GM19397 (cell line): ENCODE data around the gene PGP.

Experiments used
- ATAC-seq: cut with Tn5 transposase; IDR thresholded peaks from one replicate; pipeline ENCODE4 v1.9.1; 2021; ENCODE audit warnings: mild to moderate bottlenecking, moderate library complexity; ENCODE audit not compliant: unreplicated experiment

Gene PGP

DNA sequence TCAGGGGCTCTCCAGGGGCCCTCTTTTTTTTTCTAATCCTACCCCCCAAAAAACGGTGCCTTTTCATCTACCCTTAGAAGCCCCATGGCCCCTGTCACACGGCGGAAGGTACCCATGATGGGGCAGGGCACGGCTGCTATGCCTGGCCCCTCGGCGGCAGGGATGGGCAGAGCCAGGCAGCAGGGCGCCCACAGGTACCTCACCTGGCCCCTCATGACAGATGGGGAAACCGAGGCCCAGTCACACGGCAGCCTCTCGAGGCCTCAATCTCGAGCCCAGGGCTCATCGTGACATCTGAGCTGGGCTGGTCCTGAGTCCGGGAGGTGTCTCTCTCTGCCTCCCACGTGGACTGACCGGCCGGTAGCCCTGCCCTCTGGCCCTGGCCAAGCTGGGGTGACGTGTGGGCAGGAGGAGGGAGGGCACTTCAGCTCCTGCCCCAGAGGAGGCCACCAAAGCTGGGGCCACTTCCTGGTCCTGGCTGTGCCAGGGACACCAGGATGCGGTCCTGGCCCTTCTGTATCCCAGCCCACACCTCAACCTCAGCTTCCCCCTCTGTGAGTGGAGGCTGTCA lies 47.5 kb downstream of the PGP start:
- ATAC-seq, result no peak

DNA sequence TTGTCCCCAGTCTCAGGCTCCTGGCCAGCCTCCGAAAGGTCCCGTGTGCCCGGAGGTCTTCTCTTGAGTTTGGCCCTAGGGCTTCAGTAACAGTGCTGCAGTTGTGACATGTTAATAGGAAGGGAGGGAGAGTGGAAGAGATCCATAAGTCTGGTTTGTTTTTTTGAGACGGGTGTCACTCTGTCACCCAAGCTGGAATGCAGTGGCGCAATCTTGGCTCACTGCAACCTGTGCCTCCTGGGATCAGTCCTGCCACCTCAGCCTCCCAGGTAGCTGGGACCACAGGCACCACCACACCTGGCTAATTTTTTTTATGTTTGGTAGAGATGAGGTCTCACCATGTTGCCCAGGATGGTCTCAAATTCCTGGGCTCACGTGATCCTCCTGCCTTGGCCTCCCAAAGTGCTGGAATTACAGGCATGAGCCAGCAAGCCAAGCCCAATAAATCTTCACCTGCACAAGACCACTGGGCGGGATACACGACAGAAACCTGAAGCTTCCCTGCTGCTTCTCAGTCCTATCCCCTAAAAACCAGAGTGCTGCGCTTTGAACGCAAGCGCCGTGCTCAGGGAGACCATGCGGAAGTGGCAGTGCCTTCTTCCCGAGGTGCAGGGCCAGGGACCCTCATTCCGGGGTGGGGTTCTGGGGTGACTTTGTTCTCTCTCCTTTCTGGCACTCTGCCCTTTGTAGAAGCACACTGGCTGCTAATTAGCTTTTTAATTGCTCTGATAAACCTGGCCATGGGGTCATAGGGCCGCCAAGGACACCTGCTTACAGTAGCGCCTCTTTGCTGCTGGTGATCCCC lies 48.2 kb downstream of the PGP start:
- ATAC-seq, result no peak

DNA sequence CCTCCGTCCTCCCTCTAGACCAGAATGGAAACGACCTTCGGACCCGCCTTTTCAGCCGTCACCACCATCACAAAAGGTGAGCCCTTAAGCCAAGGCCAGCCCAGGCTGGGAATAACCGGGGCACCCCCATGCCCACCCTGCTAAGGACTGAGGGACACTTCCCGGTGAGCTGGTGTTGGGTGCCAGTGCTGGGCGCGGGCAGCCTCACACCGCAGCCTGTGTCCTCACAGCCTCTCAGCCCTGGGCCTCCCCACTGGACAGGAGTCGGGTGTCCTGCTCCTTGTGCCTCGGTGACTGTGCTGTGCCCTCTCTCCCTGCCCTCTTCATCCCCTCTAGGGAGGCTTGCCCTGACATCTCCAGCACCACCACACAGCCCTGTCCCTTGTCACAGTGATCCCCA lies 48.8 kb downstream of the PGP start:
- no peak for ATAC-seq

DNA sequence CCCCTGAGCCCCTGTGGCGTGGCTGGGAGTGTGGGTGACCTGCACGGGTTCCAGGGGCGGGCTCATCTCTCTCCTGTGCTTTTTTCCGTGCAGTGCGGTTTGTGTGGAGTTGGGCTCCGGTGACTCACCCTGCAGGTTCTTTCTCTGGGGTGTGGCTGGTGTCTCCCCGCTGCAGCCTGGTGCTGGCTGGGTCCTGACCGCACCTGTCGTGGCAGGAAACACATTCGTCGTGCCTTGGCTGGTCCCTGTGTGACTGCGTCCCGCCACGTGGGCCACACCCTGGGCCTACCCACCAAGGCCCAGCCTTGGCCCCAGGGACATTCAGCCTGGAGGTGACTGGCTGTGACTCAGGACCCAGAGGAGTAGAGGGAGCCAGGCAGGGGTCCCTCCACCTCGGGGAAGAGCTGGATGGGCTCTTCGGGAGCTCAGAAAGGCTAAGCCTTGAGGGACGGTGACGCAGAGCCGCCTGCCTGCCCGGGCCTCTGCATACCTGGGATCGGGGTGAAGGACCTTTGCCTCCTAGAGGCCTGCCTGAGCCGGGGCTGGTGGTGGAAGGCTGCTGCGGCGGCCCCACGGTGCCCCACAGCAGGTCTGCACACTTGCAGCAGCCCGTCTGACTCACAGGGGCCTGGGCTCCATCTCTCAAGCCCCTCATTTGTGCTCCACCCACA lies 51.3 kb downstream of the PGP start:
- ATAC-seq, result no peak

DNA sequence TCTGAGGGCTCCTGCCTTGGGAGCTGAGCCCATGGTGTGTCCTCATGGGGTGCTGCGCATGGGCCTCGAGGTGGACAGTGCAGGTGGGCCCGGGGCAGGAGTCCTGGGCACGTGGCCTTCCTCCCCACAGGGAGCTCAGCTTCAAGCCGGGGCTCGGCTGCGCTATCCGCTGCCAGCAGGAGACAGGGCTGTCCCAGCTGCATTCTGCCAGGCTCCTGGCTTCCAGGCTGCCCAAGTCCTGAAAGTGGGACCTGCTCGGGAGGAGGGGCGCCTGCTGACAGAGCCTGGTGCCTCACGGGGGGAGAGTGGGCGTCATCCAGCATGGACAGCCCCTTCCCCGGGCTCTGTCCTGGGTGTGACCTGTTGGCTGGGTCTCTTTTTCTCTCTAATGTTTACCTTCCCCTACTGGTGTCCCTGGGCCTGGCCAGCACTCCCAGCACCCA lies 51.9 kb downstream of the PGP start:
- ATAC-seq, result no peak

DNA sequence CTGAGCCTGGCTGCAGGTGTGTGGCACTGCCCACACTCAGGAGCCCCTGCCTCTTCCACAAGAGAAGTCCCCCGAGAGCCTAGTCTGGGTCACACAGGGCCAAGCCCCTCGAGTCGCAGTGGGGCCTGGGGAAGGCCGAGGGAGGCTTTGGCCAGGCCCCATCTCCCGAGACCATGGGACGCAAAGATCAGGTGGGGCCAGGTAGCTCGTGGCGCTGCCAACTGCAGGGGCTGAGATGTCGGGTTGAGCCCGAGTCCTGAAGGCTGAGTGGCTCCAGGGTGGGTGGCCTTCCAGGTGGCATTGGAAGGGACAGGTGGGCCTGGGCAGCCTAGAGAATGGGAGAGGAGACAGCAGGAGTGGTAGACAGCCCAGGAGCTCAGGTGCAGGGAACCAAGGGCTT lies 52.7 kb downstream of the PGP start:
- ATAC-seq, result no peak
